ENCODE measurements around the gene CFLAR.

DNA sequence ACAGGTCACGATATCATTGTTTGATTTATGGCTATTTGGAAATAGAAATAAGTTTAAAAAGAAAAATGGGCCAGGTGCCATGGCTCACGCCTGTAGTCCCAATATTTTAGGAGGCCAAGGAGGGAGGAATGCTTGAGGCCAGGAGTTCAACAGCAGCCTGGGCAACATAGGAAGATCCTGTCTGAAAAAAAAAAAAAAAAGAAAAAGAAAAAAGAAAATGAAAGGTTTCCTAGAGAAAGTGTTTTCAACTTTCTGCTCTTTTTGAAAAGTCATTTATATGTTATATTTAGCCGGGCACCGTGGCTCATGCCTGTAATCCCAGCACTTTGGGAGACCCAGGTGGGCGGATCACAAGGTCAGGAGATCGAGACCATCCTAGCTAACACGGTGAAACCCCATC is 41.0 kb upstream of the CFLAR start:
- no peak for TF ChIP-seq POLR2A (IDR thresholded peaks at IDR 0.05)
- TF ChIP-seq, protein P1, sequence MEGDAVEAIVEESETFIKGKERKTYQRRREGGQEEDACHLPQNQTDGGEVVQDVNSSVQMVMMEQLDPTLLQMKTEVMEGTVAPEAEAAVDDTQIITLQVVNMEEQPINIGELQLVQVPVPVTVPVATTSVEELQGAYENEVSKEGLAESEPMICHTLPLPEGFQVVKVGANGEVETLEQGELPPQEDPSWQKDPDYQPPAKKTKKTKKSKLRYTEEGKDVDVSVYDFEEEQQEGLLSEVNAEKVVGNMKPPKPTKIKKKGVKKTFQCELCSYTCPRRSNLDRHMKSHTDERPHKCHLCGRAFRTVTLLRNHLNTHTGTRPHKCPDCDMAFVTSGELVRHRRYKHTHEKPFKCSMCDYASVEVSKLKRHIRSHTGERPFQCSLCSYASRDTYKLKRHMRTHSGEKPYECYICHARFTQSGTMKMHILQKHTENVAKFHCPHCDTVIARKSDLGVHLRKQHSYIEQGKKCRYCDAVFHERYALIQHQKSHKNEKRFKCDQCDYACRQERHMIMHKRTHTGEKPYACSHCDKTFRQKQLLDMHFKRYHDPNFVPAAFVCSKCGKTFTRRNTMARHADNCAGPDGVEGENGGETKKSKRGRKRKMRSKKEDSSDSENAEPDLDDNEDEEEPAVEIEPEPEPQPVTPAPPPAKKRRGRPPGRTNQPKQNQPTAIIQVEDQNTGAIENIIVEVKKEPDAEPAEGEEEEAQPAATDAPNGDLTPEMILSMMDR (IDR thresholded peaks at IDR 0.05) = no peak

All from esophagus squamous epithelium (tissue), 4 donors.